NCI-H226 (cell line): Measurements from ENCODE around the gene SPACA4.
A peak's percentile ranks its signal among the peaks of the same experiment; 100 is the strongest.

ENCODE experiments used
- DNase-seq: peaks from one replicate; pipeline ENCODE4 v3.0.0-alpha.2; 2015

Gene SPACA4

GRCh38 chr19:48598996-48599700, 7.4 kb upstream of the SPACA4 start:
- DNase-seq, result no peak

DNA sequence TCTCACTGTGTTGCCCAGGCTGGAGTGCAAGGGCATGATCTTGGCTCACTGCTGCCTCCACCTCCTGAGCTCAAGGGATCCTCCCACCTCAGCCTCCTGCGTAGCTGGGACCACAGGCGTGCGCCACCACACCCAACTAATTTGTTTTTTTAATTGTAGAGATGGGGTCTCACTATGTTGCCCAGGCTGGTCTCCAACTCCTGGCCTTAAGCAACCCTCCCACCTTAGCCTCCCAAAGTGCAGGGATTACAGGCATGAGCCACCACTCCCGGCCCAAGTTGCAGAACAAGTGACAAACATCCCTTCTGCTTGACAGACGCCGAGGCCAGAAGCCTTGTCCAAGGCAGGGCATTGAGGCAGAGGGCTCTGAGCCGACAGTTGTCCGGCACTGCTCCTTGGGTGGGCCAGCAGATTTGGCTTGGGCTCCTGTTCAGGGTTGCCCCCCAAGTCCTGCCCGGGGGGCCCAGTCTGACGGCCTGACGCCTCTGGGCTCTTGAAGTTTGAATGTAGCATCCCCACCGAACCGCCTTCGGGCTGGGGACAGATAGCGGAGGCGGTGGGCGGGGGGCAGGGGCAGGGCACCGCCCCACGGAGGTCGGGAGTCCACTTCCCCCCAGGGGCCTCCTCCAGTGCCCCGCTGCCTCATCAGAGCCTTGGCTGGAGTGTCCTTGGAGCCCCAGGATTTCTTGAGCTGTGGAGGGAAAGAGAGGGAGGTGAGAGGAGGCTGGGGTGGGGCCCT, 5.7 kb upstream of the SPACA4 start:
- DNase-seq, result no peak

DNA sequence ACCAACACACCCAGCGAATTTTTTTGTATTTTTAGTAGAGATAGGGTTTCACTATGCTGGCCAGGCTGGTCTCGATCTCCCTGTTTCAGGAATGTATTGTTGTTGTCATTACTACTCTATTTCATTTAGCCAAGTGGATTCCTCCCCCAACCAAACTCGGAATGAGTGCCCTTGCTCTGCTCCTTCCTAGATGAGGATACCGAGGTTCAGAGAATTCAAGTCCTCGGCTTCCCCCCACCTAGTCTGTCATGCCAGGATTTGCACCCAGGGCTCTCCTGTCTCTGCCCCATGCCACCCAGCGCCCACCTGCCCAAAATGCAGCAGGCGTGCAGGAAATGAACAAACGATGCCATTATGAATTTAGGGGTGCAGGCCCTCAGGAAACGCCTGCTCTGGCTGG, 3.5 kb upstream of the SPACA4 start:
- no peak for DNase-seq

GRCh38 chr19:48603449-48603848, 3.1 kb upstream of the SPACA4 start:
- no peak for DNase-seq

DNA sequence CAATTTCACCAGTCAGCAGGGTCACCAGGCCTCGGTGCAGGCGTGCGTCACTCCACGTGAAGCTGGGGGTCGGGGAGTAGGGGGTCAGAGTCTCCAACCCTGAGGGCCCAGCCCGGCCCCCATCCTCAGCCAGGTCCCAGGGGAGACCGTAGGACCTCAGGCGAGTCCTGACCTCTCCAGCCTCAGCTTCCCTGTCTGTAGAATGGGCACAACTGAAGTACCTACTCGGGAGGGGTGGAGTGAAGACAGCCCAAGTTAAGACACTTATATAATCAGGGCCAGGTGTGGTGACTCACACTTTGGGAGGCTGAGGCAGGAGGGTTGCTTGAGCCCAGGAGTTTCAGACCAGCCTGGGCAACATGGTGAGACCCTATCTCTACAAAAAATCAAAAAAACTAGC, 2.7 kb upstream of the SPACA4 start:
- no peak for DNase-seq

- DNase-seq, result no peak
Observed at GRCh38 chr19:48607359-48607755, 815 bp downstream of the SPACA4 start.

- DNase-seq, result no peak
Observed at GRCh38 chr19:48608798-48609263, 2.3 kb downstream of the SPACA4 start.

DNA sequence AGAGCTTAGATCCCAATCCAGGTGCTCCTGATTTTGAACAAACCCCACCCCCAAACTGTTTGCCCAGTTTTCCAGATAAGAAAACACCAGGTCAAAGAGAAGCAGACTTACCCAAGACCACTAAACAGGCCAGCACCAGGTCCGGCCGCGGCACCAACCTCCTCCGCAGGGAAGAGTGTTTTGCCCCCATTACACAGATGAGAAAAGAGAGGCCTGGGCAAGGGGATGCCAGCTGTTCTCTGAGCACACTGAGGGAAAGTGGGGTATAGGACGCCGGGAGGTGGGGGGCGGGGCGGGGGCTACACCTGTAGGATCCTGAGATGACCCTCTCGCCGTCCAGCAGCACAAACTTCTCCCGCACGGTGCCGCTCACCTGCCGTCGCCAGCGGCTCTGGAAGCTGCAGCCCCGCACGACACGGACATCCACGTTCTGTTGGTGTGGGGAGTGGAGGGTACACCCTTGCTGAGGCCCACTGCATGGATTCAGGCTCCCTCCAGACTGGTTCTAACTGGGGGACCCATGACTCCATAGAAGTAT, 3.1 kb downstream of the SPACA4 start:
- DNase-seq, result no peak

GRCh38 chr19:48611872-48612271, 5.3 kb downstream of the SPACA4 start:
- DNase-seq, result no peak

DNA sequence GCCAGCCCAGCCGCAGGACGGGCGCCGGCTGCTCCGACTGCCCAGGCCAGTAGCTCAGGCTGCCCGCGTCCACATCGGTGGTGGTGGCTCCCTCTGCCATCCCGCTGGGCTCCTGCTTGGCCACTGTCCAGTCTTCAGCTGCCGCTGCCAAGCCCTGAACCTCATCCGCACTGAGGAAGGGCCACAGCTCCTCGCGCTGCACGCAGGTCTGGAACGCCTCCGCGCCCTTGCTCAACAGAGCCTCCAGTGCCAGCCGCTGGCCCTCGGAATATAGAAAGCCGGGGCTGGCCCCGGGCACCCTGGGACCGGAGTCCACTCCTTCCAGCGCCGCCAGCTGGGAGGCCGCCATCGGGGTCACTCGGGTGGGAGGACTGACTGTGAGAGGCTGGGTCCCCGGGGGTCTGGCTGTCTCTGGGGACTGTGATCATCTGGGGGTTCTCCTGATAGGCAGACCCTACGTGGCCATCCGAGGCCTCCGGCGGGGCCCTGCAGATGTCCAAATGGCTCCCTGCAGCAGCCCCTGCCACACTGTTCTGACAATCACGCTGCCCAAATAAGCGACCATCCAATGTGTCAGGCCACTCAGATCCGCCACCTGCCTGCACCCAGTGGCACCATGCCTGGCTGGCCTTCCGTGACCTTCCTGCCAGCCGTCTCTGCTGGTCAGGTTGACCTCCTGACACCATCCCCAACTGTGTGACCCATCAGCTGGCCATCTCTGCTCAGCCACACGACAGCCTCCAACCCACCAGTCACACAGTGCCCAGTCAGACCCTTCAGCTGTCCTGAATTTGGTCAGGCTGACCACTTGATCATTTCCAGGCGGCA, 6.7 kb downstream of the SPACA4 start:
- DNase-seq, result no peak

- DNase-seq, result no peak
Observed at GRCh38 chr19:48613852-48614435, 7.4 kb downstream of the SPACA4 start.

DNA sequence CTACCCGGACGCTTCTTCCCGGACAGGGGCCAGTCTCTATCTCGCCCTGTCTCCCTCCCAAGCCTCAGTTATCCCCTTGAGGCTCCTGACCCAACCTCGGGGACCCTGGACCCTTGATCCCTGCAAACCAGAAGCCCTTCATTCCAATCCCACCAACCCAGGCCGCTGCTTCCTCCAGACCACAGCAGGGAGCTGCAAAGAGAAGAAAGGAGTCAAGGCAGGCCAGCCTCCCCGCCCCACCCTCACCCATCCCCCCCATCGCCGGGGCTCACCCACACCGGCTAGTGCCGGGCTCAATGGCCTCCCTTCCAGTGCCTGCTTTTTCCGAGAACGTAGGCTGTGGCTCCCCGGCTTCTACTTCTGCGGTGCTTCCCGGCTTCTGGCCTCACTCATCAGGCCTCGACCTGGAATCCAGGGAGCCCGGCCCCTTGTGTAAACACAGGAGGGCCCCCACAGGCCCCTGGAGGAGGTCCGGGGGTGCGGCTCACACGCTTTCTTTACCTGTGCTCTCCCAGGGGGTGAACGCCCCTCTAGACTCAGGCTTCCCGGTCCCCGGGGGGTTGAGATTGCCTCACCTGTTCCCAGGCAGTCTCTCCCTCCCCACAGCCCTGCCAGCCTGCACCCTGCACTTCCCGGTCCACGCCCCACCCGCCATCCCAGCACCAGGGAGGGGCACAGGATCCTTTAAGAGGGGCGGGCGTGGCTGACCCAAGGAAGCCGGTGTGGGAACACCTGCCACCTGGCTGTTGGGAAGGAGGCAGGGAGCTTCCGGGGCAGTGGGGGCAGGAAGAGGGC, 8.1 kb downstream of the SPACA4 start, which contains the start of gene FAM83E:
TSS of gene FAM83E (minus strand) at position 641 of the 795 bp plus-strand sequence. CDS start 1,704 bp downstream, outside the sequence.
- DNase-seq, result no peak

GRCh38 chr19:48615231-48616040, 8.9 kb downstream of the SPACA4 start:
- no peak for DNase-seq

DNA sequence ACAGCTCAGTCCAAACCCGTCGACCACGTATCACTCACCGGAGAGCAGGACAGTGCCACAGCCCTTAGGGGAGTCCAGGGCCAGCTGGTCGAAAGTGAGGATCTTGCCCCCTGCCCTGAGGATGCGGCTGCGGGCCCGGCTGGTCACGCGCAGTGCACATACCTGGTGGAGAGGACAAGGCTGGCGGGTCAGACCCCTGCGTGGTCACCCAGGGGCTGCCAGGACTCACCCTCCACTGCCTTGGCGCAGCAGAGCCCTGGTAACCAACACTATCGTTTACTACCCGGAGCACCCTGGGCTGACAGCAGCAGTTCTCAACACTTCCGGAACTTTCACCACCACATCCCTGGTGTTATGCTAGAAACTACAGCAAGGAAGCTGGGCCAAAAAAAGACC, 9.5 kb downstream of the SPACA4 start:
- DNase-seq, result no peak

DNA sequence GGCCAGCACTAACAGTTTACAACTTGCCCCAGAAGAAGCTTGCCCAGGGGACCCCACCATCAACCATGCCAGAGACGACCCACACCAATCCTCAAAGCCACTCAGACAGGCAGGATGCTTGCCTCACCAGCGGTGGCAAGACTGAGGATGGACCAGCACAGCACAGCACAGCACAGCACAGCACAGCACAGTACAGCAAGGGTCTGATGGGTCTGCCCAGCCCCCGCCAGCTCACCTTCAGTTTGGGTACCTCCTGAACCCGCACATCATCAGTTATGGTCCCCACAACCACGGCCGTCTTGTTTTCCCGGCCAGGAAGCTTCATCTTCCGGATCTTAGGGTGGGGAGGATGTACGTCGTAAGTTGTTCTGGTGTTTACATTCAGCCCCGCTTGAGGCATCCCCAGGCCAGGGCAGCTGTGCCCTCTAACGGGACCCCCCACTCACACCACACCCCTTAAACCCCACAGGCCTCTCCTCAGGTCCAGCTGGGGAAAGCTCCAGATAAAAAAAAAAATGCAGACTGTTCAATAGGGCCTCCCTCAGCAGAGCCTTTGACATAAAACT, 10.0 kb downstream of the SPACA4 start:
- no peak for DNase-seq

DNA sequence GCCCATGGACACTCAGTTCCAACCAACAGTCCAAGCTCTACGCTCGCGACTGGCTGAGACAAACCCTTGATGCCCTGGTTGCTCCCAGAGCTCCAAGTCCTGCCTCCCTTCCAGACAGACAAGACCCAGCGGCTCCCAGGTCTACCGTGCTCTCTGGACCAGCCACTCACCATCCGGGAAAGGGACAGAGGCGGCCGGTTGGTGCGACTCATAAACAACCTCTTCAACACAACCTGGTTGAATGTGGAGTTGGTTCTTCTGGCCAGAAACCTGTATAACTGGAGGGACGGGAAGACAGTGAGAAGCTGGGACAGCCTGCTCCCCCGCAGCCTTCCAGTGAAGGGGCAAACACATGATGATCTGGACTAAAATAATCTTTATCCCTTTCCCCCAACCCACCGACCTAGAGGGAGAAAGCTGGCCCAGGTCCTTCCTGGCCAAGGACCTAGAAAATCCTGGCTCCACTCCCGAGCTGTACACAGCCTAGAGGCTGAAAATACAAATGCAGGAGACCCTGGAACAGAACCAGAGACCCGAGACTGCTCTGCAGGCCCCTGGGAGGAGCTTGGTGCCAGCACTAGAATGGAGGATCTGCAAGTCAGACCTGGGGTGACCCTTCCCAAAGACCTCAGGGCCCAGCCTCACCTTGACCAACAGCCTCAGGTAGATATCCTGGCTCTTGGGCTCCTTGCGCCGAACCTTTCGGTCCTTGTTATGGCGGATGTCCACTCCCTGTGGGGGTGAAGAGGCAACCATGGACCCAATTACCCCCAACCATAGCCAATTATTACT, 10.8 kb downstream of the SPACA4 start:
- DNase-seq, result no peak

- DNase-seq, result no peak
Observed at GRCh38 chr19:48618278-48618915, 11.9 kb downstream of the SPACA4 start.

GRCh38 chr19:48618916-48619691, 12.6 kb downstream of the SPACA4 start, which contains the start of the genes RPL18 and SPHK2:
Gene RPL18 (minus strand): TSS chr19:48619178. CDS start chr19:48619143, 35 bp downstream.
Gene SPHK2 (plus strand): TSS chr19:48619506. CDS start chr19:48620515, 1,009 bp downstream.
- peak; percentile 100 for DNase-seq
